GM21737 (cell line): Measurements from ENCODE around the gene CHMP6.
"Not testable (repeated sequence)": the region's sequence is repeated elsewhere in the genome, so short reads cannot be mapped to it uniquely, and the experiment has no call there.

Experiments
- ATAC-seq: cut with Tn5 transposase; IDR thresholded peaks from one replicate; pipeline ENCODE4 v1.9.1; 2021; ENCODE audit warnings: mild to moderate bottlenecking, moderate library complexity; ENCODE audit not compliant: unreplicated experiment

The CHMP6 gene

DNA sequence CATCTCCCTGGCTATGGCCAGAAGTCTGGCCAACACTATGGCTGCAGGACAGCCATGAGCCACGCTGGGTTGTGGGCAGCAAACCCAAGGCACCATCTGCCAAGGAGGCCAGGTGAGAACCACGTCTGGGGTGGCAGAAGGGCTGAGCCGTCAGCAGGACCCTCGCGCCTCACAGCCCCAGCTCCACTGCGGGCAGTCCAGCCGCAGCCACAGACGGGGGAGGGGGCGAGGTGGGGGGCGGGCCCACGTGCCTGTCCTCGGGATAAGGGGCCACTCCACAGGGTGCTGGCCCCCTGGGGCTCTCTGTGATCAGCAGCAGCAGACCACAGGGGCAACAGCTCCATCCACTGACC is 36.8 kb downstream of the CHMP6 start:
- no peak for ATAC-seq

DNA sequence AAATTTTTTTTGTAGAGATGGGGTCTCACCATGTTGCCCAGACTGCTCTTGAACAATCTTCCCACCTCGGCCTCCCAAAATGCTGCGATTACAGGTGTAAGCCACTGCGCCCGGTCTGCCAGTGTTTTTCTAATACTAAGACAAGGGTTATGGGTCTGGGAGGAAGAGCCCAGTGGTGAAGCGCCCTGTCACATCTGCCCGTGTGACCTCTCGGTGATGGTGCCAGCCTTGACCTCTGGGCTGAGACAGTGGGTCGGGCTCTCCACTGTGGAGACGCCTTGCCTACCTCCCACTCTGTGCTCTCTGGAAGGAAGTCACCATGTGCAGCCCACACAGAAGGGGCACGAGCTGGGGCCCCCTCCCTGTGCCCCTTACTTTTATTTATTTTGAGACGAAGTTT is 38.2 kb downstream of the CHMP6 start:
- no peak for ATAC-seq

DNA sequence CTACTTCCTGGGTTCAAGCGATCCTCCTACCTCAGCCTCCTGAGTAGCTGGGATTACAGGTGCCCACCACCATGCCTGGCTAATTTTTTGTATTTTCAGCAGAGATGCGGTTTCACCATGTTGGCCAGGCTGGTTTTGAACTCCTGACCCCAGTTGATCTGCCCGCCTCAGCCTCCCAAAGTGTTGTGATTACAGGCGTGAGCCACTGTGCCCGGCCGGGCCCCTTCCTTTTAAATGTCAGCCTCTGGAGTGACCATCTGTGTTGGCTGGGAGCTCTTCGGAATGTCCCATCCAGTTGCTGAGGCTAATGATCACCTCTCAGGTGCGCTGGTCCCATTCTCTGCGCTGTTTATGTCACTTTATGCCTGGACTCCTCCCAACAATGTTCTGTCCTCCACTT is 38.7 kb downstream of the CHMP6 start:
- not testable (repeated sequence) for ATAC-seq

DNA sequence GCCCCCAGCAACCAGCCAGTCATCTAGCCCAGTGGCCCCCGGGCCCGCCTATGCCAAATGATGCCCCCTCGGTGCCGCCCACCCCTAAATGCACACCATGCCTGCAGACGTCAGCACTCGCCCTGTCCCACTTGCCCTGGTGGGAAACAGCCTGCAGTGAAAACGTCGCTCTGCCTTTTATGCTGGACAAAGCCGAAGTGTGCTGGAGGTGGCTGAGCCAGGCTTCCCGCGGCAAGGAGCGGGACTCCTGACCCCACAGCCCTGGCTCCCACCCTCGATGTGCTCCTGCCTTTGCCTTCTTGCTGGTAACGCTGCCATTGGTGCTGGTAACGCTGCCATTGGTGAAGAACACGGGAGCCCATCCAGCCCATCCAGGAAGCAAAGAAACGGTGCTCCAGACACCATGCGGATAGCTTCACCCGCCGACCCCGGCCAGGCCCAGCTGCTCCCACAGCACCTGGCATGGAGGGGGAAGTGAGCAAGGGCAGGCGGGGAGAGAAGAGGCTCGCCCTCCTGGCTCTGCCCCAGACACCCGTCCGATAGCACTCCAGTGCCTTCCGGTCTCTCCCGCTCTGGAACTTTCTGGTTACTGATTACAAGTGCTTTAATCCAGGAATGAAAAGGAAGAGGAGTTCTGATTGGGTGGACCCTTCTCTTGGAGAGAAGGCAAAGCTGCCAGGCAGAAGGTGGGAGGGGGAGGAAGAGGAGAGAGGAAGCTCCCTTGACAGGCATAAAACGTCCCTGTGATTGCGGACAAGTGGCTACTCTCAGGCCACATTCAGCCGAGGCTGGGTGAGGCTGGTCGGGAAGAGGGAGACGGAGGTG is 39.3 kb downstream of the CHMP6 start:
- ATAC-seq = no peak

DNA sequence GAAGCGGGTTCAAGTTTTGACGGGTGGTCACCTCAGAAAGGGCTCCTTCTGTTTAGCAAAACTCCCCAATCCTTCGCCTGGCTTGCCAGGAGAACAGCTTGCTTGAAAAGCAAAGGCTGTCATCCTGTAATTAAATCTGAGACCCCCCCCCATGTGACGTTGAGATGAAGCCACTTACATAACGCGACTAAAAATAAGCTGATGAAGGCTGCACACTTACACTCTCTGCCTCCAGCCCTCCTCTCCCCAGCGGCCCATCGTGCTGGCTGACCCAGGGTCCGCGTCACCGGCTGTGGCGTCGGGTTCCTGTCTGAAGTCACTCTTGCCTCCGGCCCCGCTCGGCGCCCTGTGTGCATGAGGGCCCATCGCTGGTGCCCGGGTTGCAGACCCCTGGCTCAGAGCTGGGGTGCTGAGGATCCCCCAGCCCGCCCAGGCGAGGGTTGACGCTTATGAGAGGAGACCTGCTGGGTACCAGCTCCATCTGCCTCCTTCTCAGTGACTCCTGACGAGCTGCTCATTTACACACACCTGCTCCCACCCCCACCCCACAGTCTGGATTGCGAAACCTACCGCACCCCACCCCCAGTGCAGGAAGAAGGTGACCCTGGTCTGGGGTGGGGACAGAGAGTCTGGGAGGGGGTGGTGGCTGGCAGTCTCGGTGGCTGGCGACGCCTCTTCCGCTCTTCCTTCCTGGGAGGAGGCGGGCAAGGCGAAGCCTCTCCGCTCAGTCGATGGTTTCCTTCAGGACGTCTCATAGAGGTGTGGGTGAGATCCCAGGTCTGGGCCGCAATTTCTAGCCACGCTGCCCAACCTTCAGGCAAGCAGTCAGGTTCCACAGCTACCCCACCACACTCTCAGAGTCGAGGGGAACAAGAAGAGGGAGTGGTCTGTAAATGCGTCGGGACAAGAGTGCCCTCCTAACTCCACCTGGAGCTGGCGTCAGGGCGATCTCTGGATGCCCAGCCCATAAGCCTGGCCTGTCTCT is 40.2 kb downstream of the CHMP6 start:
- ATAC-seq = no peak

DNA sequence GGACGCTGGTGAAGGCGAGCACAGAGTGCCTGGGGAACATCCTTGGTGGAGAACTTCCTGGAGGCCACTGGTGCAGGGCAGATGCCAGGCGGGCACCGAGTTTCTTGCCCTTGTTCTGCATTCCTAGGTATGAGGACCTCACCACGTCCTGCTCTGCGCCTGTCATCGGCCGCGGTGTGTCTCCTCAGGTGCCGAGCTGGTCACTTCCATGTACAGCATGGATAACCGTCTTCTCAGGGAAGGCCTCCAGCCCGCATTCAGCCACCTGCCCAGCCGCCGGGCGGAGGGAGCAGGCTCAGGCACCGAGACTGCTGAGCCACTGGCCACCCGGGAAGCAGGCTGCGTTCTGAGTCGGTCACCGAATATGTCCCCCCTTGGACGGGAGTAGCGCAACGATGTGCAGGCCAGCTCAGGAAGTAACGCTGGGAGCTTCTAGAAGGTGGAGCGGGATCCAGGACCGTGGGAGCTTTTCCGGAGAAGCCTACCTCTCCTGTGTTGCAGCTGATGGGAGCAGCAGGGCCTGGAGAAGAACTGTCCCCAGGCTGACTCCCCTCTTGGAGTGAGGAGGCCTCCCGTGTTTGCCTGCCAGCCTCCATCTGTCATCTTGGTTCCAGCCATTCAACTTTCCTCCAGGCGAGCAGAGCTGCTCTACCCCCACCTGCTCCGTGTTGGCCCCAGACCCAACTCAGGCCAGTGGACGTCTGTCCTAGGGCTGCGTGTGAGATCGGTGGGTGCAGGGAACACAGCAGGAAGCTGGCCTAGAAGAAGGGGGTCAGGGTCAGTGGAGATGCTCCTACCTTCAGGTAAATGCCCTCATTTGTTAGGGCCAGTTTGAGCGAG is 41.2 kb downstream of the CHMP6 start:
- no peak for ATAC-seq

DNA sequence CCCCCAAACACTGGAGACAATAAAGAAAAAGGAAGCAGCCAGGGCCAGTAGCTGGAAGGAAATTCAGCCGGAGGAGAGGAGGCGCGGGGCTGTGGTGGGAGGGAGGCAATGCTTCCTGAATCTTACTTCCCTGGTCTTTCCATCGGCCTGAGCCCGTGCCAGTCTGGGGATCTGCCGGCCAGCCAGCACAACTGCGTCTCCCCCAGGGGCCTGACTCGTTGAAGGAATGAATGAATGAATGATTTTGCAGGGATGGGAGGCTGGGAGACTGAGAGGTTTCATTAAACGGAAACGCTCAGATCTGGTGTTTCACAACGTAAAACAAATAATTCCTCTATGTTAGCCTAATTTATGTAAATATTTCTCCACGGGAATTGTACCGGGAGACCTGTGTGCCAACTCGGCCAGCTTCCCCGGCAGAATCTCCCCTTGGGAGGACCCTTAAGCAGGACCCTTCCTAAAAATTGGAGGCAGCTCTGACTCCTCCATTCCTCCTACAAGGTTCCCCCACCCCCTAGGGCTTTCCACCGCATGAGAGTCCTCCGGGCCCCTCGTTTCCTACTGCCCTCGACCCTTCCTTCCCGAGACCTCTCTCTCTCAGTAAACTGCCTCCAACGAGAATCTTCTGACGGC is 42.0 kb downstream of the CHMP6 start:
- no peak for ATAC-seq

DNA sequence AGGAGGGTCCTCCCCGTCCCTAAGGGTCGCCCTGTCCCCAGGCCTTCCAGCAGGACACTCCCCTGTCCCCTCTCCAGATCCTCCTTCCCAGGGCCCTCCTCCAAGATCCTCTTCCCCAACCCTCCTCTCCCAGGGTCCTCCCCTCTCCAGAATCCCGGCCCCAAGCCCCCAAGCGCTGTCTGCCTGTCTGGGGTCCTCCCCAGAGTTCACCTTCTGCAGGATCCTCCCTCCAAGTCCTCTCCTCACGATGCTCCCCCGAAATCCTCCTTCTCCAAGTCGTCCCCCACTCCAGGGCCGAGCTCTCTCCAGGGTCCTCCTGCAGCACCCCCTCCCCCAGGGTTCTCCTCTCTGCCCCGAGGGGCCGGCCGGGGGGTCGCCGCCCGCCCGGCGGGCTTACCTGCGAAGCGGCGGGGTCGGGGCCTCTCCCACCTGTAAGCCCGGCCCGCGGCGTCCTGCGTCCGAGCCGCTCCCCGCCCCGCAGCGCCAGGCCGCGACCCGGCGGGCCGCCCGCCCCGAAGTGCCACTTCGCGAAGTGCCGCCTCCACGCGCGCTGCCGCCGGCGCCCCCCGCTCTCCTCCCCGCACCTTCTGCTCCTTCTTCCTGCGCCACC is 42.6 kb downstream of the CHMP6 start:
- ATAC-seq = peak; percentile 2

DNA sequence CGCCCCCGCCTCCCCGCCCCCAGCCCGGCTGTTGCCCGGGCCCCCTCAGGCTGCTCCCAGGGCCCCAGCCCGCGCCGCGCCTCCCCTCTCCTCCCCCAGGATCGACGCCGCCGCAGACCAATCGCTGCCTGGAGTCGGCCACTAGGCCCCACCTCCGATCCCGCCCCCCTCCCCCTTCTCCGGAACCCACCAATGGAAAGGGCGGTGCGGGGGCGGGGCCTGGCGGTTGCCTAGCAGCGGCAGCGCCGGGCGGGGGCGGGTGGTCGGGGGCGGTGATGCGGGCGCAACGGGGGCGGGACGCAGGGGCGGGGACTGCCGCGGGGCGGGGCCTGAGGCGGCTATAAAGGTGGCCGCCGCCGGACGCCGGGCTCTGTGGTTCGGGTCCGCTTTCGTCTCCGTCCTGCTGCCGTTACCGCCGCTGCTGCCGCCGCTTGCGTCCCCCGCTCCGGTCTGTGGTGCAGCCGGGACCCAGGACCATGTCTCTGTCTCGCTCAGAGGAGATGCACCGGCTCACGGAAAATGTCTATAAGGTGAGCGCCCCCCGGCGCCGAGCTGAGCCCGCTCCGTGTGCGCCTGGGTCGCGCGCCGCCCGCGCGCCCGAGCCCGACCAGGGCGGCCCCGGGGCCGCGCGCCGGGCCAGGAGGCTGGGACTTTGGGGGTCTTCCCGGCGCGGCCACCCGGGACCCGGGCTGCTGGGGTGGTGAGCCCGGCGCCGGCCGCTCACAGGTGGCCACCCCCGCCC is 43.3 kb downstream of the CHMP6 start, which contains the start of gene BAIAP2:
Gene BAIAP2, plus strand, starts transcription at position 373 of the 742 bp plus-strand sequence. Its CDS starts 104 bp downstream, at position 477.
- ATAC-seq = peak; percentile 51

DNA sequence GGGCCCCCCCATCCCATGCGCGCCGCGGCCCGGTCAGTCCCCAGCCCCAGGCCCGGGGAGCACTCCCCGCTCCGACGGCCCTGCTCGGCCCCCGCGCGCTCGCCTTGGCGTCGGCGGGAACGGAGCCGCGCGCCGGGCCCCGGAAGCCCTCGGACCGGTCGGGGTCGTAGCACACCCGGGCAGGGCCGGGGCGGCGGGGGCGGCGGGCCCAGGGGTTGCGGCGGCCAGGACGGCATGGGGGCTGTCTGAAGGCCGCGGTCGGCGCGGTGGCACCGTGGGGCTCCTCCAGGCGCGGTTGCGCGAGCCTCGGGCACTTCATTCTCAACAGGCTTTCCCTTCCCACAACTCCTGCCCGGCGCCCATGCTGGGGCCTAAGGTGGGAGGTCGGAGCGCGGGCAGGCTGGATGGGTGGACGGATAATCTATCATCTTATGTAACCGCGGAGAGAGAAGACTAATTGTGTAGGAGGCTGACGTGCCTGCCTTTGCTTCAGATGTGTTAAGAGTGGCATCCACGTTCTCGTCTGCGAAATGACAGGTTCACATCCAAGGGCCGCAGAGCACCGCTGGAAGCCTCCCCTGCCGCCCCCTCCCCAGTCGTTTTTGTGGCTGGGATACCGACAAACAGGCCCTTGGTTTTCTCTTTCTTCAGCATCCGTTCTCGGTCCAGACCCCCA is 44.0 kb downstream of the CHMP6 start:
- no peak for ATAC-seq

DNA sequence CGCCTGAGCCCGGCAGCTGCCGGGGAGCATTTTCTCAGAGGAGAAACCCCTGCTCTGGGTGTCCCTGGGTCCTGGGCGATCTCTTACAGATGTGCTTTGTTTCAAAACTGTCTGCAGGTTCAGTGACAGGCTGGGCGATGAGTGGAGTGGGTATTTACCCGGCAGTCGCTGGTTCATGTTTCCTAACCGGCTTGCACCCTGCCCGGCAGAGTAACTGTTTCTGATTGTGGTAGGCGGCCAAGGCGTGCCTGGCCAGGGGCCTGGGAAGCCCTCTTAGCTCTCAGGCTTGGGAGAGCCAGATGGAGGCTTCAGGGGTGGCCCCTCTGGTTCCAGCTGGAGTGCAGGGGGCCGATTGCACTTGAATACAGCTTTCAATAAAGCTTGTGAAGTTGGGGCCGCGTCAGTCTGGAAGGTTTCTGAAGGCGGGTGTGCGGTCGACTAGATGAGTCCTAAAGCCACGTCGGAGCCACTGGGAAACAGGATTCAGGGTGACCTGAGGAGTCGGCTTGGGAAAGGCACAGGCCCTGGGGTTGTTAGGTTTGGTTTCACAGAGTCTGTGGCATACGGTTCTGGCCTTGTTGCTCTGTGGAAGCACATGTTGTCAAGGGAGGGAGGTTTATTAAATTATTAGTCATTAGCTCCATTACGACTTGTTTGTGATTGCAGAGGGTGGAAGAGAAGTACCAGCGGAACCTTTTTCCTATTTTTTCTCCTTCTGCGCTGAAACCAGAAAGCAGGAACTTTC is 44.7 kb downstream of the CHMP6 start:
- no peak for ATAC-seq

DNA sequence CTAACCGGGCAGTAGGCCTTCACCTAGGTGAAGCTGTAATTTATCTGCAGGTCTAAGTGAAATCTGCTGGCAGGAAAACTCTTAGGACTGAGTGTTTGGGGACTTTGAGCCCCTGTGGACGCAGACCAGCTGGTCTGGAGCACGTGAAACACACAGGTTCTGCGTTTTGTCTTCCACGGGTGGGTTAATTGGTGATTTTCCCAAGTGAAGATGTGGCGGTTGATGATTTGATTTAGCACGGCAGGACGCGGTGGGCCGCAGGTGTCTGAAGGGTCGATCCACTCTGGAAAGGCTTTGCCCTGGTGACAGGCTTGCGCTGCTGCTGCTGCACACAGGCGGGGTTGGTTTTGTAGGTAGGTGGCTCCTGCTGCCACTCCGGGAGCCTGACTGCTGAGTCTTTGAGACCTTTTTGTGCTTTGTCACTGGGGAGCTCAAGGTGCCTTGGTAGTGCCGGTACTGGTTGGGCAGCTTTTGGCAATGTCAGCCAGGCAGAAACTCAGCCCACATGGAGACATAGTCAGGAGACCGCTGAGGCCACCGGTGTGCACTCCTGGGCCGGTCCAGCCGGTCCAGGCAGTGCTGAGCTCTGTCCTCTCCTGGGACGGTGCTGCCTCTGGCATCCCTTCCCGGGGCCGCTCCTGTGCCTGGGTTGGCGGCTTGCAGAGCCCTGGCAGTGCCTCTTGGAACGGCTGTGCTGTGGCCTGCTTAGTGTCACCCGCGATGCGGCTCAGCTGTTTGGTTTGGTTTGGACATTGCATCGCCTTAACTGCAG is 45.6 kb downstream of the CHMP6 start:
- ATAC-seq = no peak

DNA sequence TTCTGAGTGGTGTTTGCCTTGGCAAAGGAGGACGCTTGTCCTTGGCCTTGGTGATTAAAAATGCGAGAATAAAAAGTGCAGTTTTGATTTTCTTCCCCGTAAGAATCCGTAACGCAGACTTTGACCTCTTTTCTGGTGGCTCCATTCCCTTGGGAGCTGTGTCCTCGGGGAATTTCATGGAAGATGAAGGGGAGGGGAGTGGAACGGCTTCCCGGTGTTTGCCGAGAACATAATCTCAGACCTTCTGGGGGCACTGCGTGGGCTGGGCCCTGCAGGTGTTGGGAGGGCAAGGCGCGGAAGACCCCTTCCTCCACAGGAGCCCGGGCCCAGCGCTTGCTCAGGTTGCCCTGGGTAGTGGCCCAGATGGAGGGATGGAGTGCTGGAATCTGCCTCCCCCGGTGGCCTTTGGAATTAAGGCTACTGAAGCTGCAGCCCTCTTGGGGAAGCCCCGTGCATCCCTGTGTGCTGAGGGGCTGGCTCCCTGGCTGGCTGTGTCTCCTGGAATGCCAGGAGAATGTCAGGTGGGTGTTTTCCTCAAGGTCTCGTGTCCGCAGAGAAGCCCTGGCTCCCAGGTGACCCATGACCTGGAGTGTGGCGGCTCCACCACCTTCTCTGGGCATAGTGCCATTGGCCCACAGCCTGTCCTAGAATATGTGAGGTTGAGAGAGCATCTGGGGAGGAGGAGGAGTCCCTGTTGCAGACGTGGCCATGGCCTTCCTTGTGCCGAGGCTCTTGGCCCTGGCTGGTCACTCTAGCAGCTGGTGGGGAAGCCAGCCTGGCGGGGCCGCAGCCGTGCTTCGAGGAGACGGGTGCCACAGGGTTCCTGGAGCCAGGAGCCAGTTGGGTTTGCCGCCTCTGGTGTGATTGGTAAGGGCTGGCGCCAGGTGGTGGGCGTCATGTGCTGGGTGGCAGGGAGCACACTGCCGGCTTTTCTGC is 46.4 kb downstream of the CHMP6 start:
- ATAC-seq = no peak

DNA sequence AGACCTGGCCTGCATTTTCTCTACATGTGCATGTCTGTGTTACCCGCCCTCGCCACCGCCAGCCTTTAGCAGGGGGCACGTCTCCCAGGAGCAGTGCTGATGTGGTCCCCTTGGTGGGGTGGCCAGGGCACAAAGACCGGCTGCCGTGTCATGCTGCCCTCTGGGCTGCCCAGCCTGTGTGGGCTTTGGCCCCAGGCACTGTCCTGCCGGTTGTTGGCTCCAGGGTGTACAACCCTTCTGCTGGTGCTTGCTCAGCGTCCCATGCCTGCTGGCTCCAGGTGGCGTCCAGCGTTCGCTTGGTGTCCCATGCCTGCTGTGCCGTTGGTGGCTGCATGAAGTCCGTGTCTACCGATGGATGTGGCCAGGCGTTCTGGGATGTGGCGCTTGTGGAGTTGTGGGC is 47.5 kb downstream of the CHMP6 start:
- ATAC-seq = no peak

DNA sequence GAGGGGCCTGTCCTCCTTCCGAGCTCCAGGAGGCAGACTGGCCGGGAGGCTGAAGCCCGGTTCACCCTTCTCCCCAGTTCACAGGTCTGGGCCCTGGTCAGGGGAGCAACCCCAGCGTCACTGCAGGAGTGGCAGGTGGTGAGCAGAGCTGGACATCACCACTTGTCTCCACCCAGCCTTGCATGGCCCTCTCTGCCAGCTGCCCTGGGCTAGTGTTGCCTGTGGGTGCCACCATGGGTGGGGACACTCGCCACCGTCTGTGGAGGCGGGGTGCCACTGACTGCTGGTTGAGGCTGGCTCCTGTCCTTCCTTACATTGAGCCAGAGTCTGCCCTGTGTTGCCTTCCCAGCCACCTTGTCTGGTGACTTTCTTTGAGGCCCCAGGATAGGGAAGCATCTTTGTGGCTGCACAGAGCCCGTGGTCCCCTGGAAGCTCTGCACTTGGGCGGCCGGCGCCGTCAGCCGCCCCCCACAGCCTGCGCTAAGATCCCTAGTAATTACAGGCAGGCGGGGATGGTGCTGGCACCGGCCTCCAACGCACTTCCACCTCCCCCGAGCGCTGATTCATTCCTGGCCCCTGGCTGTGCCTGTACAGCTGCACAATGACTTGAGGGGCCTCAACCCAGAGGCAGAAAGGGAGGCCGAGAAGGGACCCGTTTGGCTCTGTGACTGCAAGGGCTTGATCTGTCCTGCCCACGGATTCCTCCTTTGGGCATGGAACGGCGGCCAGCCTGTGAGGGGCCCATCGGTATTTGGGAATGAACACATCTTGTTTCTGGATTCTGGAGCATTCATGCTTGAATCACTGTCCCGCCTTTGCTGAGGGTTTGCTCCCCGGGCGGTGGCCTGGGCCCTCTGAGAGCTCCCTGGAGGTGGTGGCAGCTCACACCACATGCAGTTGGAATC is 48.5 kb downstream of the CHMP6 start:
- ATAC-seq = no peak
